Progenitor cell of endocrine pancreas (in vitro differentiated cells): ENCODE data around the gene NOX4. TPM values are rescaled to one million over a fixed set of nuclear protein-coding genes. Genes with fewer than 3 reads are reported as not detected.

ENCODE experiments used
- DNase-seq: peaks from one replicate; pipeline ENCODE4 v3.0.0; 2021; ENCODE audit warnings: low spot score; ENCODE audit not compliant: unreplicated experiment
- H3K27ac Mint-ChIP-seq: 2 replicates; pipeline ENCODE4 v1.8.0; 2021; ENCODE audit warnings: mild to moderate bottlenecking, moderate library complexity, mixed read lengths
- H3K27me3 Mint-ChIP-seq: 2 replicates; pipeline ENCODE4 v1.8.0; 2021; ENCODE audit warnings: mixed read lengths
- H3K36me3 Mint-ChIP-seq: 2 replicates; pipeline ENCODE4 v1.8.0; 2022; ENCODE audit warnings: mixed read lengths; ENCODE audit not compliant: insufficient read depth
- H3K4me1 Mint-ChIP-seq: 2 replicates; pipeline ENCODE4 v1.8.0; 2021; ENCODE audit warnings: low read depth, mixed read lengths
- H3K4me3 Mint-ChIP-seq: 2 replicates; pipeline ENCODE4 v1.8.0; 2021; ENCODE audit warnings: low read depth, mild to moderate bottlenecking, moderate library complexity, mixed read lengths
- H3K9me3 Mint-ChIP-seq: 2 replicates; pipeline ENCODE4 v1.8.0; 2021; ENCODE audit warnings: low read depth, mixed read lengths
- CTCF ChIP-seq: fragments of 200-600 bp; sonication (generic); IDR thresholded peaks from one replicate; pipeline ENCODE4 v1.5.0; 2021; ENCODE audit warnings: antibody characterized with exemption, mild to moderate bottlenecking; ENCODE audit not compliant: unreplicated experiment
- total RNA-seq: library from RNA; stranded (reverse); gene quantifications from 2 replicates; pipeline ENCODE4 v1.2.1, GENCODE V29; 2021

NOX4 gene
- total RNA-seq, 1 donor from 2014 or later: 6.7 TPM

DNA sequence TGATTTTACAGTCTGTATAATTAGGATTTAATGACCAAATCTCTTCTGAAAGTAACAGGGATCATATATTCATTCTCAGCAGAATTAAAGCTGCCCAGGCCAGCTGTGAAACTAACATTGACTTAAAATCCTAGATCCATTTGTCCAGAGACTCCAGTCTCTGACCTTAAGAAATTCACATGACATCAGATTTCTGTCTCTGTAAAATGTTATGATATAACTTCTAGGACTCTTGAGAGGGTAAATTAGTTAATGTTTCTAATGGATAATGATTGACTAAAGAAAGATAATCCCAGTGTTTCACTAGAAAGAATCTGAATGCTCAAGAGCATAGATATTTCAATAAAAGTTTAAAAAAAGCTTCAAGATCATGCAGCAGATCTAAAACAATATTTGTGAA, 6.3 kb downstream of the NOX4 start:
- peaks cover 18% of the 10 kb centered on the region for H3K4me1 Mint-ChIP-seq
- peaks cover 5% of the 10 kb centered on the region for H3K36me3 Mint-ChIP-seq
- H3K27me3 Mint-ChIP-seq: no peaks in the 10 kb centered on the region
- TF ChIP-seq CTCF: no peak
- H3K27ac Mint-ChIP-seq: no peak overlapping the region
- DNase-seq: no peak
- no peak overlapping the region for H3K4me3 Mint-ChIP-seq
- H3K9me3 Mint-ChIP-seq: no peaks in the 10 kb centered on the region

DNA sequence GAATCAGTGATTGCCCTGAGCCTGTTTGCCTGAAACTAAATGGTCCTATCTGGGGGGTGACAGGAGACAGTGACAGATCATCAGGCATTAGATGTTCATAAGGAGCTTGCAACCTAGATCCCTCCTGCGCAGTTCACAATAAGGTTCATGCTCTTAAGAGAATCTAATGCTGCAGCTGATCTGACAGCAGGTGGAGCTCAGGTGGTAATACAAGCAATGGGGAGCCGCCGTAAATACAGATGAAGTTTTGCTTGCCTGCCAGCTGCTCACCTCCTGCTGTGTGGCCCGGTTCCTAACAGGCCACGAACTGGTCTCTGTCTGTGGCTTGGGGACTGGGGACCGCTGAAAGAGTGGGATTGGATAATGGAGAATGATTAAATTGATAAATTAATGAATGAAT, 14.0 kb downstream of the NOX4 start:
- Mint-ChIP-seq H3K4me1 (no peaks in the 10 kb centered on the region), H3K36me3 (peaks cover 4% of the 10 kb centered on the region), H3K27me3 (no peaks in the 10 kb centered on the region), H3K4me3 (no peak overlapping the region), H3K9me3 (no peaks in the 10 kb centered on the region), H3K27ac (no peak overlapping the region)
- DNase-seq: no peak
- TF ChIP-seq CTCF: no peak

- TF ChIP-seq CTCF: no peak
- peaks cover 4% of the 10 kb centered on the region for H3K4me1 Mint-ChIP-seq
- DNase-seq: no peak
- peaks cover 7% of the 10 kb centered on the region for H3K36me3 Mint-ChIP-seq
- H3K4me3 Mint-ChIP-seq: no peak overlapping the region
- H3K27me3 Mint-ChIP-seq: no peaks in the 10 kb centered on the region
- H3K9me3 Mint-ChIP-seq: peaks cover 5% of the 10 kb centered on the region
- H3K27ac Mint-ChIP-seq: no peak overlapping the region
Observed at GRCh38 chr11:89463266-89463780, 27.9 kb downstream of the NOX4 start.

- TF ChIP-seq CTCF: no peak
- Mint-ChIP-seq H3K9me3 (peaks cover 5% of the 10 kb centered on the region), H3K27me3 (no peaks in the 10 kb centered on the region)
Observed at GRCh38 chr11:89458716-89459115, 32.5 kb downstream of the NOX4 start.

GRCh38 chr11:89457190-89457589, 34.0 kb downstream of the NOX4 start:
- no peak overlapping the region for H3K4me3 Mint-ChIP-seq
- peaks cover 18% of the 10 kb centered on the region for H3K4me1 Mint-ChIP-seq
- H3K9me3 Mint-ChIP-seq: peaks cover 5% of the 10 kb centered on the region
- H3K36me3 Mint-ChIP-seq: peaks cover 4% of the 10 kb centered on the region
- H3K27me3 Mint-ChIP-seq: no peaks in the 10 kb centered on the region
- TF ChIP-seq CTCF: no peak
- no peak overlapping the region for H3K27ac Mint-ChIP-seq
- no peak for DNase-seq

More at GRCh38 chr11:89458716-89459115, 32.5 kb downstream of the NOX4 start:
- DNase-seq: no peak
- Mint-ChIP-seq H3K36me3 (peaks cover 4% of the 10 kb centered on the region), H3K4me3 (no peak overlapping the region), H3K4me1 (peaks cover 12% of the 10 kb centered on the region), H3K27ac (no peak overlapping the region)
